GM21528 (cell line): ENCODE measurements around the gene ZNF12.
"Not testable (repeated sequence)": the region's sequence is repeated elsewhere in the genome, so short reads cannot be mapped to it uniquely, and the experiment has no call there.

Experiments used
- ATAC-seq: cut with Tn5 transposase; IDR thresholded peaks from one replicate; pipeline ENCODE4 v1.9.1; 2021; ENCODE audit warnings: mild to moderate bottlenecking, moderate library complexity; ENCODE audit not compliant: unreplicated experiment, low FRiP score

ZNF12 gene

DNA sequence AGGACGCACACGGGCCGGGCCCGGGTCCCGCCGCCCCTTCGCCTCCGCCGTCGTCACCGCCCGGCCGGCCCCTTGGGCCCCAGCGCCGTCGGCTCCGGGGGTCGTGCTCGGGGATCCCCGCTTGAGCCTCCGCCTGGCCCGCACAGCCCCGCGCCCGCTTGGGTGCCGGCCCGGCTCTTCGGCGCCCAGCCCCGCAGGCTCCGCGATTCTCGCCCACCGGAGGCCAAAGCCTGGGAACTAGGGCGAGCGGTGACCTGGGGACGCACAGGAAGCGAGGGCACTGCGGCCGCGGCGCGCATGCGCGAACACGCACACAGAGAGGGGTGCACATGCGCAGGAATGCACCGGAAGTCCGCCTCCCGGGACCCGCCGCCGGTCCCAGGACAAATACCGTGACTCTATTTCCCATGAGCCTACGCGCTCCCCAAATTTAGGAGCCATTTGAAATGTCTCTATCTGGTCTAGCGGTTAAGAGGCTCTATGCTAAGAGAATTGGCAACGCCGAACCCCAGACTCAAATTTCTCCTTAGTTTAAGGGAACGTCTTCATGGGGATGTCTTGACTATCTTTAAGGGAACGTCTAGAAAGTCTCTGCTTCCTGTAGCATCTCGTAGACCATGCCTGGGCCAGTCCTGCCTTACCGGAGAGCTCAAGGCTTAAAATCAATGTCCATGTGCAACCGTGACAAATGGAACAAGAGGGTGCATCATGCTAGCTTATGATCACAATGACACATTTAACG is at the start of gene ZNF12:
TSS of gene ZNF12 (minus strand) at position 282 of the 742 bp plus-strand sequence. CDS start 1,774 bp downstream, outside the sequence.
- ATAC-seq = peak; percentile 85

DNA sequence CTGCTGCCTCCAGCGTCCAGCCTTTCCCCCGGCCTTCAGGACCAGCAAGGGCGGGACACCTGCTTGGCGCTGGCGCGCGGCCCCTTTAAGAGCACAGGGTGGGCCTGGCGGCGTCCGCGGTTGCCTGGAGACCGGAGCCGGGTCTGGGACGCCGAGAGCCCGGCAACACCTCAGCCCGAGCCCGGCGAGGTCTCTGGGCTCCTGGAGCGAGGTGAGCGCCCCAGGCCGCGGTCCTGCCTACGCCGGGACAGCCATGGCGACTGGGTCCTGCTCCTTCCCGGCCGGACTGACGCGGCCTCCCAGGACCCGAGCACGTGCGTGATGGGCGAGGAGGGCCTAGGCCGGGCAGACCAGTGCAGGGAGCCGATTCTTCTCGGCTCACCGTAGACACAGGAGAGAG is 47.2 kb upstream of the ZNF12 start, which contains the start of gene RSPH10B2:
TSS of gene RSPH10B2 (plus strand) at position 140 of the 400 bp plus-strand sequence. CDS start 3,575 bp downstream, outside the sequence.
- not testable (repeated sequence) for ATAC-seq

DNA sequence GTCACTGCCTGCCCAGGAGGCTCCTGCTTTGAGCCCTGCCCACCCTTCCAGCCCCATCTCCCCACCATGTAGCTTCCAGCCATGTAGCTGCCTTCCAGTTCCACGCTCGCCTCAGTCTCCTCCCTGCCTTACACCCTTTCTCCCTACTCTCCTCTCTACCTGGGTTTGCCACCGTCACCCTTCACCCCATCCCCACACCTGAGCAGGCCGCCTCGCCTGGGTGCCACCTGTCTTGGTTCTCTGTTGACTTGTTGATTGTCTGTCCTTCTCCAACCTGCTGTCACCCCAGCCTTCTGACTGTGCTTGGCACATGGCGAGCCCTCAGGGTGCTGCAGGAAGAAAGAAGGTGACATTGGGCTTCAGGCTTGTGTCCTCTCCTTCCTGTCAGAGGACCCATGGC is 43.4 kb upstream of the ZNF12 start:
- not testable (repeated sequence) for ATAC-seq

DNA sequence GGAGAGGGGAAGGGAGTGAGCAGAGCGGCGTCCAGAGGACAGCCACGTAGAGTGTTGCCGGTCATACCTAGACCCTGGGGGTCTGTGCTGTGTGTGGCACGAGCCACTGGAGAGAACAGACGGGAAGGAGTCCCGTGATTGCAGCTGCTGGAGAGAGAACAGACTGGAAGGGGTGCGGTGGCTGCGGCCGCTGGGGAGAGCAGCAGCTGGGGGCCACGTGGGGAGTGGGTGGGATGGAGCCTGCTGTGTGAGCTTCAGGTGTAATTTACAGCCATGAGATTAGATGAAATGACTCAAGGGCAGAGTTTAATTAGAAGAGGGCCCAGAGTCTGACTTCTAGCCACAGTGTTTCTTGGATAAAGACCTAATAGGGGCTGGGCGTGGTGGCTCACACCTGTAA is 42.6 kb upstream of the ZNF12 start:
- not testable (repeated sequence) for ATAC-seq

DNA sequence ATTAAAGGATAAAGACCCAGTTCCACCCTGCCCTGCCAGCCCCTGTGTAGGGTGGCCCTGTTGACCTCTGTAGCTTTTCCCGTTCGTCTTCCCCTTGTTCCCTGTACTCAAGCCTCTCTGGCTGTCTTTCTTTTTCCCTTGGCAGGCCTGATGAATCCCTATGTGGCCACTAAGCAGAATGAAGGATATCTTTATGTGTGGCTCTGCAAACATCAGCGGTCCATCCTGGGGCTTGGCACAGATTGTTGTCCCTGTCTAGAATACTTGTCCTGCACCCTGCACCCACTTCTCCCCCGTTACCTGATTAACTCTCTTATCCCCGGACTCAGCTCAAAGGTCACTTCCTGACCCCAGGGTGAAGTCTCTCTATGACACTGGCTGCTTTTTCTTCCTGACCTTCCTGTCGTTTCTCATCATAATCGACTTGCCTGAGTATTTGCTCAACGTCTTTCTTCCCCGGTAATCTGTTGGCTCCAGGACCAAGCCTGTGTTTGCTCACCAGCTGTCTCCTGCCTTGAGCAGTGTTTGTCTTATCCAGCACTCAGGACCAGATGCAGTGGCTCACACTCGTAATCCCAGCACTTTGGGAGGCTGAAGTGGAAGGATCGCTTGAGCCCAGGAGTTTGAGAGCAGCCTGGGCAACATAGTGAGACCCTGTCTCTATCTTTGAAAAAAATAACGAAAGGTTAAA is 37.8 kb upstream of the ZNF12 start:
- not testable (repeated sequence) for ATAC-seq

DNA sequence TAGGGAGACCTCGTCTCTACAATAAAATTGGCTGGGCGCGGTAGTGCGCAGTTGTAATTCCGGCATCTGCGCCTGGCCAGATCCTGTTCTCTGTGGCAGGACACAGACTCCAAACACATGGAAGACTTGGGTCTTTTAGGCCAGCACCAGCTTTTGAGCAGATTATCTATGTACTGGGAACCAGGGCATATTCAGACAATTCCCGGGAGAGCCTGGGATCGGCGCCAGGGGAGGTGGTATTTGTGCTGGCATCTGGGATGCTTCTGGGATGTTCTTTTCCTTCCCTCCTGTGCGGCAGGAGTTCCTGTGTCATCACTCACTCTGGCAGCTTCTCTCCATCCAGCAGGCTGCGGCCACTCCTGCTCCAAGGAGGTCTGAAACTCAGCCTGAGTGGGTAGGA is 31.7 kb upstream of the ZNF12 start:
- ATAC-seq = not testable (repeated sequence)

DNA sequence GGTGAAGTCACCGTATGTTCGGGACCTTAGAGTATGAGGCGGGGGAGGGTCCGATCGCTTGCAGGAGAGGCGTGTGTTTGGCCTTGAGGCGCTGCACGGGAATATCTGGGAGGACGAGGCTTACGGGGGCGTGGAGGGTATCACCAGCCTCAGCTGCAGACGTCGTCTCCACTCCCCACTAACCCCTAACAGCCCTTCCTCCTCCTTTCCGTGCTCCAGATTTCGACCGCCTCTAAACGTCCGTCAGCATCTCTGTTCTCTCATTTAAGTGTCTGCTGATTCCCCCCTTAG is 23.5 kb upstream of the ZNF12 start:
- ATAC-seq = no peak

DNA sequence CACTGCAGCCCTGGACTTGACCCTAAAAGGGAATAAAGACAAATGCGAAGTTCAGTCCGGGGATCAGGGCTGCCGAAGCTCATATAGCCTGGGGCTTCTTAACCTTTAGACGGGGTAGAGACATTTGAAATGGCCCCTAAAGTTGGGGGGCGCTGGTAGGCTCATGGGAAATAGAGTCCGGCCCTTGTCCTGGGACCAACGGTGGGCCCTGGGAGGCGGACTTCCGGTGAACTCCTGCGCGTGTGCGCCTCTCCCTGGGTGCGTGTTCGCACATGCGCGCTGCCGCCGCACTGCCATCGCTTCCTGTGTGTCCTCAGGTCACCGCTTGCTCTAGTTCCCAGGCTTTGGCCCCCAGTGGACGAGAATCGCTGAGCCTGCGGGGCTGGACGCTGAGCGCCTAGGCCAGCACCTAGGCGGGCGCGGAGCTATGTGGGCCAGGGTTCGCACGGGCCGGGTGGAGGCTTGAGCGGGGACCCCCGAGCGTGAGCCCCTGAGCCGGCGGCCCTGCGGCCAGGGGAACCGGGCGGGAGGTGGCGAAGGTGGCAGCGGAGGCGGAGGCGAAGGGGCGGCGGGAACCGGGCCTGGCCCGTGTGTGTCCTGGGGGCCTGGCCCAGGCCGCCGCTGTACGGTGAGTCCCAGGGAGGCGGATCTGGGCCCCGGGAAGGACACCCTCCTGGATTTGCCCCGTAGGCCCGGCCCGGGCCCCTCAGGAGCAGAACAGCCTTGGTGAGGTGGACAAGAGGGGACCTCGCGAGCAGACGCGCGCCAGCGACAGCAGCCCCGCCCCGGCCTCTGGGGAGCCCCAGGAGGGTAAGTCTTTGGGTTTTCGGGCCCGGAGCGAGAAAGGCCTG is 23.0 kb upstream of the ZNF12 start:
- ATAC-seq = peak; percentile 96

DNA sequence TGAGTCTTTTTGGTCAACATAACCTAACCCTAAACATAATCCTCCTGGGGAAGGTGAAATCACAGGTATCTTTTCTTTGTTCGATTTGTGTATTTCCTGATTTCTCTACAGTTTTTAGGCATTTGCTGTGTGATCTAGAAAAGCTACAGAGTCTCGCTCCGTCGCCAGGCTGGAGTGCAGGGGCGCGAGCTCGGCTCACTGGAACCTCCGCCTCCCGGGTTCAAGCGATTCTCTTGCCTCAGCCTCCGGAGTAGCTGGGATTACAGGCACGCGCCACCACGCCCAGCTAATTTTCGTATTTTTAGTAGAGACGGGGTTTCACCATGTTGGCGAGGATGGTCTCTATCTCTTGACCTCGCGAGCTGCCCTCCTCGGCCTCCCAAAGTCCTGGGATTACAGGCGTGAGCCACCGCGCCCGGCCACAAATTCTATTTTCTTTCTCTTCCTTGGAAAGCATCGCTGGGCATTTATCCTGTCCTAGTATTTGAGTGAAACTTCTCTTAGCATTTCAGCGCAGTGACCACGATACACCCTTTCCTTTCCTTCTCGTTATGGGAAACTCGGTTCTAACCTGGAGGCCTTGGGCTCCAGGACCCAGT is 22.2 kb upstream of the ZNF12 start:
- ATAC-seq = not testable (repeated sequence)

DNA sequence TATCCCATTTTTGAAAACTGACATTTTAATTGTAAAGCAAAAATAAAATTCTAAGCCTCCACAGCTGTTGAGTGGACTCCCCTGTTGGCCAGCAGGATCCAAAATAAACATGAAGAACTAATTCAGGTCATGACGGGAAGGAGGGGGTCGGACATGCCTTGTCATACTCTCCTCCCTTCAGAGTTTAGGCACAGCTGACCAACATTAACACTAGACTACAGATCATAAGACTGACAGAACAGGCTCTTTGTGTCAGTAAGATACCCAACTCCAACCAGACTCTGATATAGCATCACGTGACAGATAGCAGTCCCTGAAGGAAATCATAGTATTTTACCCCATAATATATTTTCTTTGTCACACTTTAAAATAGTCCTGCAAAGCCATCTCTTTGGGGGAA is 20.9 kb upstream of the ZNF12 start:
- ATAC-seq = no peak

DNA sequence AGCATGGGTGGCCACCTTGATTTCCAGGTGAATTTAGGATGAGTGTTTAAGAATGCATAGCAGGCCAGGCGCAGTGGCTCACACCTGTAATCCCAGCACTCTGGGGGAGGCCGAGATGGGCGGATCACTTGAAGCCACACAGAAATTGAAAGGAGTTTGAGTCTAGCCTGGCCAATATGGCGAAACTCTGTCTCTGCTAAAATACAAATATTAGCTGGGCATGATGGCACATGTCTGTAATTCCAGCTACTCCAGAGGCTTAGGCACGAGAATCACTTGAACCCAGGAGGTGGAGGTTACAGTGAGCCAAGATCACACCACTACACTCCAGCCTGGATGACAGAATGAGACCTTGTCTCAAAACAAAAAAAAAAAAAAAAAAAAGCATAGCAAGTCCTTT is 19.6 kb upstream of the ZNF12 start:
- ATAC-seq = not testable (repeated sequence)

DNA sequence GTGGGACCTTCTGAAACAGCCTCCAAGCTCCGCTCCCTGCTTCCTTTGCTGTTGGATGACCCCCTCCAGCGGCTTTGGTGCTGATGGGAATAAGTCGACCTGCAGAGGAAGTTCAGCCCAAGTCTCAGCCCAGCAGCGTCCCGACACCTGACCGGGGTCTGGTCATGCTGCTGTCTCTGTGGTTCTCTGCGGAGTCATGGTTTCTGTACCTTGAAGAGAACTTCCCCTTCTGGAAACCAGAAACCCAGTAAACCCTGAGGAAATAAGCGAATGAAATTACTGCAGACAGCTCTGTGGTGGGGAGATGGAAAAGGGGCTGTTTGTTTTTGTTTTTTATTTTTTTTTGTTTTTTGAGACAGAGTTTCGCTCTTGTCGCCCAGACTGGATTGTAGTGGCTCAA is 18.3 kb upstream of the ZNF12 start:
- peak; percentile 71 for ATAC-seq

DNA sequence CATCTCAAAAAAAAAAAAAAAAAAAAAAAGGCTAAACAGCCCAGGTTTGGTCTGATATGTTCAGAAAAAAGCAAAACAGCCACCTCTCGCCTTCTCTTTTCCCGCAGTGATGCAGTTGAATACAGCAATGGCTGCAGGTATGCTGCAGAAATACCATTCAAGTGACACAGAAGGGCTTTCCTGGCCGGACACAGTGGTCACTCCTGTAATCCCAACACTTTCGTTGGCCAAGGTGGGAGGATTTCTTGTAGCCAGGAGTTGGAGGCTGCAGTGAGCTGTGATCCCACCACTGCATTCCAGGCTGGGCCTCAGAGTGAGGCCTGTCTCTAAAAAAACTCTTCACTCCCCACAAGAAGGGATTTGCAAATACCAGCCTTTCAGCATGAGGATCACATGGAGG is 17.6 kb upstream of the ZNF12 start:
- ATAC-seq = not testable (repeated sequence)

DNA sequence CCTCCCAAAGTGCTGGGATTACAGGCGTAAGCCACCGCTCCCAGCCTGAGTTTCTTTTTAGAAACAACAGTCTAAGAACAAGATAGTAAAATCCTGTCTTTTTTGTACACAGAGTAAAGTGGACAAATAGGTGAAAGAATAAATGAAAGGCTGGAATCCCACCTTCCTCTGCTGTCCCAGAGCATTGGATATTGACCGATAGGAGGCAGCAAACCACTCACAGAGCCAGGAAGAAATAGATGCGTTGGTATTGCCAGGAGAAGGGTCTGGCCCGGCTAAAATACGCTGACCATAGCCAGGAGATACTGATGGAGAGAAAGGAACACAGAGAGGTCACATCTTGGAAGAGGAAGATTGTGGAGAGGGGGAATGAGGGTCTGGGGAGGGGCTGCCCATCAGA is 11.4 kb upstream of the ZNF12 start:
- no peak for ATAC-seq

DNA sequence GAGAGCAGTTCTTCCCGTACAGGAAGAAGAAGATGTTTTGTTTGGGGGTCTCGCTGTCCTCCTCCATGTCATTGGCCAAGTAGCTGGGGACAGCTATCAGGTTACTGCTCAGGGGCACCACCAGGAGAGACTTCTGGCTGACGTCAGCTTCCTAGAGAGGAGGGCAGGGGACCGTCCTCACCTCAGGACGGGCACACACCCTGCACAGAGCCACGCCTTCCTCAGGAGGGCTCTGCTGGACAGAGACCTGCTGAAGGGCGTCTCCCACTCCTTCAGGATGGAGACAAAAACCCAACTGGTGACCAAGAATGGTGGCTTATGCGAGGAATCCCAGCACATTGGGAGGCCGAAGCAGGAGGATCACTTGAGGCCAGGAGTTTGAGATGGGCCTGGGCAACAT is 9.2 kb upstream of the ZNF12 start:
- not testable (repeated sequence) for ATAC-seq

DNA sequence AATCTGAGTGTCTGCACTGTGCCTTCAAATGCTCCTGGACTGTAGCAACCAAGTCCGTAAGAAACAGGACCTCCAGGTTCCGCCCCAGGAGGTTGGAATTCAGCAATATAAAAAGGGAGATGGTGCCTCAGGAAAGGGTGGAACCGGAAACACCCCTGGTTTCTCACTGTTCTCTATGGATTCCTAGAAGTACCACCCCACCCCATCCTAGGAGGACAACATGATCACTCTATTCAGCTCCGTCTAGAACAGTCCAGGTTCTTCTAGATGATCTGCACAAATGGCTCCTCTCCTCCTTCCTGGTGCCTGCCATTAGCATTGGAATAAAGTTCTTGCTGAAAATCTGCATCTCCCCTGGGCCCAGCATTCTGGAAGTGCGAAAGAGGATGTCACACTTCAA is 7.6 kb upstream of the ZNF12 start:
- ATAC-seq = no peak

DNA sequence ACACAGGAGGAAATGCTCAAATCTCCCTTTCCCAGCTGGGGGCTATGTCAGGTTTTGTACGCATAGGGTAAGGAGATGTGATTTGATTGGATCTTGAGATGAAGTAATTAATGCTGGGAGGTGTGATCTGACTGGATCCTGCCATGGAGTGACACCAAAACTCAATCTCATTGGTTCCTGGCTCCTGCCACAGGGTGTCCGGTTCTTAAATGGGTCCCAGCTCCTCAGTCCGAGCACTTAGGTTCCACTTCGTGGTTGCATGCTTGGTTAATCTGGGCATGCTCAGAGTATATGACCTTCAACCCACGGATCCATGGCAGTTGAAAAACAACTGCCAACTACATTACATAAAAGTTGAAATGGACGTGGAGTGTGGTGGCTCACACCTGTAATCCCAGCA is 3.1 kb upstream of the ZNF12 start:
- ATAC-seq = no peak

DNA sequence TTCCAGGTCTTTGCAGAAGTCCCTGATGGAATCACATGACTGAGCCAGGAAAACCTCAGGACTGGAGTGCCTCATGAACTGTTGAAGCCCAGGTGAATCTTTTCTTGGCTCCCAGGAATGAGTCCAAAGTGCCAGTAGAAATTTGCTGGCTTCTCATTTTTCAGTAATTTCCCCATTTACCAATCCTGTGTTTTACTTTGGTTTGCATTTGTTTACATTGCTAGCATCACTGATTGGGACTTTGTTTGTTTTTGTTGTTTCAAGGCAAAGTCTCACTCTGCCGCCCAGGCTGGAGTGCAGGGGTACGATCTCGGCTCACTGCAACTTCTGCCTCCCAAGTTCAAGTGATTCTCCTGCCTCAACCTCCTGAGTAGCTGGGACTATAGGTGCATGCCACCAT is 1.6 kb upstream of the ZNF12 start:
- no peak for ATAC-seq

DNA sequence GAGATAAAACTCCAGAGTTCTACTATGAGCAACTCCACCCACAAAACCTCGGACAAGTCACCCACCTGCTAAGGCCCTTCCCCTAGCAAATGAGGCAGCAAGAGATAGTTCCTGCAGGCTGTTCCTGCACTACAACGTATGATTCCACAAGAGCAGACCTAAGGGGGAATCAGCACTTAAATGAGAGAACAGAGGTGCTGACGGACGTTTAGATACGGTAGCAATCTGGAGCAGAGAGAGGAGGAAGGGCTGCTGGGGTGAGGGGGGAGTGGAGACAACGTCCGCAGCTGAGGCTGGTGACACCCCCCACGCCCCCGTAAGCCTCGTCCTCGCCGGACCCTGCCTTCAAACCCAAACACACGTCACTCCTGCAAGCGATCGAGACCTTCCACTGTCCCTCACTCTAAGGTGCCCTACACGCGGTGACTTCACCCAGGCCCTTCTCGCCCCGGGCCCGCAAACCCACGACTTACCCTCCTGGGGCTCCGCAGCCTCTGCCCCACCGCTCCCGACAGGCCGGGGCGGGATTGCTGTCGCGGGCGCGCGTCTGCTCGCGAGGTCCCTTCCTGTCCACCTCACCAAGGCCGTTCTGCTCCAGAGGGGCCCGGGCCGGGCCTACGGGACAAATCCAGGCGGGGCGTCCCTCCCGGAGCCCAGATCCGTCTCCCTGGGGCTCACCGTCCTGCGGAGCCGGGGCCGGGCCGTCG is 635 bp downstream of the ZNF12 start:
- peak; percentile 36 for ATAC-seq

DNA sequence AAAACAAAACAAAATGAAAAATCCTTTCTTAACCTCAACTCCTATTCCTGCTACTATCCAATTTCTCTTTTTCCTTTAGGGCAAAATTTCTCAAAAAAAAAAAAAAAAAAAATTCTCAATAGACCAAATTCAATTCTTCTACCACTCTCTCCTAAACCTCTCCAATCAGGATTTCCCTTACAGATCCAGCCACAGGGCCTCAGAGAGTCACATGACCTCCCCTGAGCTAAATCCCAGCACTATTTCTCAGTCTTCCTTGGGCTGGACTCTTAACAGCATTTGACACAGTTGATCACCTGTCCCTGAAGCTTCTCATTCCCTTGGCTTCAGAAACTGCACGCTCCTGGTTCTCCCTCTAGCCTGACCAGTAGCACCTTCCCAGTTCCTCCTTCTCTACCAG is 4.9 kb downstream of the ZNF12 start:
- ATAC-seq = no peak
